ENCODE measurements around the gene MAP3K14.
A peak's percentile ranks its signal among the peaks of the same experiment; 100 is the strongest.

The MAP3K14 gene

DNA sequence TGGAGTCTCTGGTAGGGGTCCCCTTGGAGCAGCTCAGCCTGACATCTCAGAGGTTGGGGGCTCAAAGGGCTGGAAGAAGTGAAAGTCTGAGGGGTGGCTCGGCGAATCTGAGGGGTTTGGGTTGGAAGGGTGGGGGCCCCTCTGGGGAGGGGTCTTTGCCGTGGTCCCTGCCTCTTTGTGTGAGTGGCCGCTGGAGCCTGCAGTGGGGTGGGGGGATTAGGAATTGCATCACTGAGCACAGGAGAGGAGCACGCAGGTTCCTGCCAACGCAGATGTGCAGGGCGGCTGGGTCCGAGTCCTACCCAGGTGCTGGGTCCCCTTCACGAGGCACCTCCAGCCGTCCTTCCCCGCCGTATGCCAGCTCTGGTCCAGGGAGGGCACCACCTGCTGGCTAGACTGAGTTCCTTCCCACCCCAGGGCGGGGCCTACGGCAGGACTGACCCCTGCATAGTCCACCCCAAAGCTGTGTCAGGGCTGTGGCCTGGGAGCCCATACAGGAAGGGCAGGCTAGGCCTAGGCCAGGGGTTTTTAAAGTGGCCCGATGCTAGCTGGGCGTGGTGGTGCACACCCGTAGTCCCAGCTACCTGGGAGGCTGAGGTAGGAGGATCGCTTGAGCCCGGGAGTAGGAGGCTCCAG, 85.2 kb downstream of the MAP3K14 start:
- TF ChIP-seq, protein P1, sequence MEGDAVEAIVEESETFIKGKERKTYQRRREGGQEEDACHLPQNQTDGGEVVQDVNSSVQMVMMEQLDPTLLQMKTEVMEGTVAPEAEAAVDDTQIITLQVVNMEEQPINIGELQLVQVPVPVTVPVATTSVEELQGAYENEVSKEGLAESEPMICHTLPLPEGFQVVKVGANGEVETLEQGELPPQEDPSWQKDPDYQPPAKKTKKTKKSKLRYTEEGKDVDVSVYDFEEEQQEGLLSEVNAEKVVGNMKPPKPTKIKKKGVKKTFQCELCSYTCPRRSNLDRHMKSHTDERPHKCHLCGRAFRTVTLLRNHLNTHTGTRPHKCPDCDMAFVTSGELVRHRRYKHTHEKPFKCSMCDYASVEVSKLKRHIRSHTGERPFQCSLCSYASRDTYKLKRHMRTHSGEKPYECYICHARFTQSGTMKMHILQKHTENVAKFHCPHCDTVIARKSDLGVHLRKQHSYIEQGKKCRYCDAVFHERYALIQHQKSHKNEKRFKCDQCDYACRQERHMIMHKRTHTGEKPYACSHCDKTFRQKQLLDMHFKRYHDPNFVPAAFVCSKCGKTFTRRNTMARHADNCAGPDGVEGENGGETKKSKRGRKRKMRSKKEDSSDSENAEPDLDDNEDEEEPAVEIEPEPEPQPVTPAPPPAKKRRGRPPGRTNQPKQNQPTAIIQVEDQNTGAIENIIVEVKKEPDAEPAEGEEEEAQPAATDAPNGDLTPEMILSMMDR (IDR thresholded peaks at IDR 0.05; ENCODE audit: insufficient read depth, low read depth, low read length, missing control alignments): no peak
- no peak overlapping the region for H3K4me3 ChIP-seq (ENCODE audit: low read length)
- DNase-seq (ENCODE audit: low read depth): no peak

GRCh38 chr17:45230787-45231480, 85.9 kb downstream of the MAP3K14 start:
- TF ChIP-seq, protein P1 (IDR thresholded peaks at IDR 0.05; ENCODE audit: insufficient read depth, low read depth, low read length, missing control alignments): no peak
- no peak overlapping the region for H3K4me3 ChIP-seq (ENCODE audit: low read length)
- DNase-seq (ENCODE audit: low read depth): peak; percentile 71

DNA sequence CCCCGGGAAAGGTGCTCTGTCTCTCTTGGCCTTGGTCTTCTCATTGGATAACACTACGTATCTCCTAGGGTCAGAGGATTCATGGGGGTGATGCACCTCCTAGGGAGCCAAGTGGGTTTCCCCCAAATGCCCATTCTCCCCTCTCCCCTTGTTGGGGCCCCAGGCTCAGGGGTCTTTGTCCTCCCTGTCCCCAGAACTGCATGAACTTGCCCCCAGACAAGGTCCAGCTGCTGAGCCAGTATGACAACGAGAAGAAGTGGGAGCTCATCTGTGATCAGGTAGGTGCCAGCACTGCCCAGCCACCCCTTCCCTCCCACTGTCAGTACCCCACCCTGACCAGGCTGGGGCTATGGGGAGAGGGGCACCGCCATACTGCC, 86.4 kb downstream of the MAP3K14 start:
- TF ChIP-seq, protein P1 (IDR thresholded peaks at IDR 0.05; ENCODE audit: insufficient read depth, low read depth, low read length, missing control alignments): no peak
- DNase-seq (ENCODE audit: low read depth): no peak
- no peak overlapping the region for H3K4me3 ChIP-seq (ENCODE audit: low read length)

- no peak overlapping the region for H3K4me3 ChIP-seq (ENCODE audit: low read length)
- DNase-seq (ENCODE audit: low read depth): no peak
Measured at GRCh38 chr17:45229681-45230409, 87.0 kb downstream of the MAP3K14 start.

GRCh38 chr17:45228763-45229539, 87.9 kb downstream of the MAP3K14 start:
- peak; percentile 89 for DNase-seq (ENCODE audit: low read depth)
- TF ChIP-seq, protein P1 (IDR thresholded peaks at IDR 0.05; ENCODE audit: insufficient read depth, low read depth, low read length, missing control alignments): no peak
- no peak overlapping the region for H3K4me3 ChIP-seq (ENCODE audit: low read length)

More at GRCh38 chr17:45229681-45230409, 87.0 kb downstream of the MAP3K14 start:
- TF ChIP-seq, protein P1 (IDR thresholded peaks at IDR 0.05; ENCODE audit: insufficient read depth, low read depth, low read length, missing control alignments): no peak

DNA sequence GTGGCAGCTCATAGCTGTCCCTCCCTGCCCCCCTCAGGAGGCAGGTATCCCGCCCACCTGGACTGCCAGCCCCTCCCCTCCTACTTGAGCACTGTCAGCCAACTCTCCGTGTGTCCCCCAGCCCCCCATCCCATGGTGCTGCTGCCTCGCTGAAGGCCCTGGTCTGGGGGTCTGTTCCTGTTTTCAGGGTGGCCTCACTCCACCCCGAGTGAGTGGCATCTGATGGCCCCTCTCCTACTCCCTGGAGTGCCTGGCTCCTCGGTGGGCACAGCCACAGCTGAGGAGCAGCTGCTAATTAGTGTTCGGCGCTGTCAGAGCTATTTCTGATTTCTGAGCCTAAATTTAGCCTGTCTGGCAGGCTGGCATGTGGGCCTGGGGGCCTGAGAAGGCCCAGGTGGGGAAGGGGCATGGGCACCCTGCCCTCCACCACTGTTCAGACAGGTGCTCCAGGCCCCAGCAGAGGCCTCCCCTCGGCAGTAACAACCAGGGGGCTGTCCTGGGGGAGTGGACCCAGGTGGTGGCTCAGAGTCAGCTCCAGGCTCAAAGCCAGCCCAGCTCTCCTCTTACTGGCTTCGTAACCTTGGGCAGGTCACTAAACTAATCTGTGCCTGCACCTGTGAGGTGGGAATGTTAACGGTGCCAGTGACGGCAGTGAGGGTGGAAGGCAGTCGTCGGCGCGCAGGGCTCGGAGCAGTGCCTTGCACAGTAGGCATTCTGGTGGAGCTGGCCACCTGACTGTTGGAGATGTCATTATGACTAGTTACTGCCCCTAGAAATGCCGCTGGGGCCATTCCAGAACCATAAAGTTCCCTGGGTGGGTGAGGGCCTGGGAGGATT, 88.7 kb downstream of the MAP3K14 start:
- TF ChIP-seq, protein P1 (IDR thresholded peaks at IDR 0.05; ENCODE audit: insufficient read depth, low read depth, low read length, missing control alignments): no peak
- H3K4me3 ChIP-seq (ENCODE audit: low read length): no peak overlapping the region
- no peak for DNase-seq (ENCODE audit: low read depth)
